Omental fat pad (tissue), 4 donors: ENCODE measurements around the gene FOXO6. TPM values are rescaled to one million over a fixed set of nuclear protein-coding genes. Genes with fewer than 3 reads are reported as not detected.

Experiments
- ATAC-seq: fragments of 150-250 bp; one replicate; pipeline ENCODE4 v1.9.1; 2016; ENCODE audit warnings: mild to moderate bottlenecking, moderate library complexity; ENCODE audit not compliant: low FRiP score
- DNase-seq: peaks from one replicate; pipeline ENCODE4 v3.0.0-alpha.2; 2019; ENCODE audit warnings: low spot score
- CTCF ChIP-seq, 3 donors: fragments of 450-650 bp; IDR thresholded peaks; one replicate each; pipeline ENCODE4 v1.5.1; 2016 to 2017; ENCODE audit warnings: antibody characterized with exemption in 3 of 3, mild to moderate bottlenecking in 3 of 3, moderate library complexity in 2 of 3
- total RNA-seq, 4 donors: library from RNA; depleted of rRNA; stranded (reverse); fragments of >200 nt; gene quantifications; one replicate each; pipeline ENCODE4 v1.1.0, GENCODE V29; 2016

Gene FOXO6
- total RNA-seq, 4 donors from 2014 or later: 0.12 to 0.93 (median 0.31) TPM; not detected in 1

GRCh38 chr1:41358131-41359021 lies 2.9 kb upstream of the FOXO6 start:
- DNase-seq: no peak
- no peak for TF ChIP-seq CTCF (IDR thresholded peaks at IDR 0.05)
- ATAC-seq: no peak

GRCh38 chr1:41359211-41360073 lies 1.8 kb upstream of the FOXO6 start:
- peak; percentile 45 for ATAC-seq
- no peak for DNase-seq
- no peak for TF ChIP-seq CTCF (IDR thresholded peaks at IDR 0.05)

GRCh38 chr1:41360074-41360785 lies 1.0 kb upstream of the FOXO6 start:
- TF ChIP-seq CTCF (IDR thresholded peaks at IDR 0.05): no peak
- DNase-seq: no peak
- ATAC-seq: no peak

- DNase-seq: no peak
- TF ChIP-seq CTCF (IDR thresholded peaks at IDR 0.05): no peak
Observed at GRCh38 chr1:41361495-41362356, 492 bp downstream of the FOXO6 start.

GRCh38 chr1:41362357-41362721 lies 1.1 kb downstream of the FOXO6 start:
- no peak for DNase-seq
- ATAC-seq: no peak
- no peak for TF ChIP-seq CTCF (IDR thresholded peaks at IDR 0.05)

More at GRCh38 chr1:41361495-41362356, 492 bp downstream of the FOXO6 start:
- no peak for ATAC-seq
